NB4 (cell line): ENCODE results near the gene MUC5B.

ENCODE experiments used
- DNase-seq: peaks from one replicate; pipeline ENCODE4 v3.0.0; 2010; ENCODE audit warnings: low read depth
- H3K4me3 ChIP-seq: one replicate; pipeline ENCODE4 v1.5.1; 2011; ENCODE audit warnings: mild to moderate bottlenecking, low read depth, low read length, moderate library complexity
- MYC ChIP-seq: IDR thresholded peaks from 2 replicates; pipeline ENCODE4 v1.6.1; 2011; ENCODE audit warnings: low read depth, low read length
- POLR2A ChIP-seq: IDR thresholded peaks from 2 replicates; pipeline ENCODE4 v1.6.1; 2011; ENCODE audit warnings: mild to moderate bottlenecking; ENCODE audit not compliant: insufficient read length; ENCODE audit errors: extremely low read depth
- TF ChIP-seq, protein P1 (sequence below): IDR thresholded peaks from 2 replicates; pipeline ENCODE4 v1.6.1; 2011; ENCODE audit warnings: low read depth, low read length
- TF ChIP-seq, protein P2 (sequence below): IDR thresholded peaks from one replicate; pipeline ENCODE4 v1.5.1; 2012; ENCODE audit warnings: low read depth, low read length

The MUC5B gene

DNA sequence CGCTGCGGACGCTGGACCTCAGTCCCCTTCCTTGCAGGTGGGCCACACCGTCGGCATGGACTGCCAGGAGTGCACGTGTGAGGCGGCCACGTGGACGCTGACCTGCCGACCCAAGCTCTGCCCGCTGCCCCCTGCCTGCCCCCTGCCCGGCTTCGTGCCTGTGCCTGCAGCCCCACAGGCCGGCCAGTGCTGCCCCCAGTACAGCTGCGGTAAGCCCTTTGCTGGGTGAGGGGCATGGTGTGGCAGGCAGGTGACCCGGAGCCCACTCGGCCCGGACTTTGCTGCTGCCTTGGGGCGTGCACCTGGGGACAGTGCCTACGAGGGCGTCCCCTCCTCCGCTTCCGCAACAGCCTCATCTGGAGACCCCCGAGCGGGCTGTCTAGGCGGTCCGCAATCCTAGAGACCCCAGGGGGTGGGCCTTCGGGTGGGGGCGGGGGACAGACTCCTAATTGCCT is 25.4 kb upstream of the MUC5B start:
- TF ChIP-seq, protein P1, sequence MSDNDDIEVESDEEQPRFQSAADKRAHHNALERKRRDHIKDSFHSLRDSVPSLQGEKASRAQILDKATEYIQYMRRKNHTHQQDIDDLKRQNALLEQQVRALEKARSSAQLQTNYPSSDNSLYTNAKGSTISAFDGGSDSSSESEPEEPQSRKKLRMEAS = no peak
- no peak for TF ChIP-seq MYC
- TF ChIP-seq, protein P2, sequence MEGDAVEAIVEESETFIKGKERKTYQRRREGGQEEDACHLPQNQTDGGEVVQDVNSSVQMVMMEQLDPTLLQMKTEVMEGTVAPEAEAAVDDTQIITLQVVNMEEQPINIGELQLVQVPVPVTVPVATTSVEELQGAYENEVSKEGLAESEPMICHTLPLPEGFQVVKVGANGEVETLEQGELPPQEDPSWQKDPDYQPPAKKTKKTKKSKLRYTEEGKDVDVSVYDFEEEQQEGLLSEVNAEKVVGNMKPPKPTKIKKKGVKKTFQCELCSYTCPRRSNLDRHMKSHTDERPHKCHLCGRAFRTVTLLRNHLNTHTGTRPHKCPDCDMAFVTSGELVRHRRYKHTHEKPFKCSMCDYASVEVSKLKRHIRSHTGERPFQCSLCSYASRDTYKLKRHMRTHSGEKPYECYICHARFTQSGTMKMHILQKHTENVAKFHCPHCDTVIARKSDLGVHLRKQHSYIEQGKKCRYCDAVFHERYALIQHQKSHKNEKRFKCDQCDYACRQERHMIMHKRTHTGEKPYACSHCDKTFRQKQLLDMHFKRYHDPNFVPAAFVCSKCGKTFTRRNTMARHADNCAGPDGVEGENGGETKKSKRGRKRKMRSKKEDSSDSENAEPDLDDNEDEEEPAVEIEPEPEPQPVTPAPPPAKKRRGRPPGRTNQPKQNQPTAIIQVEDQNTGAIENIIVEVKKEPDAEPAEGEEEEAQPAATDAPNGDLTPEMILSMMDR = no peak
- no peak for TF ChIP-seq POLR2A
- H3K4me3 ChIP-seq = no peak overlapping the region
- DNase-seq = no peak

DNA sequence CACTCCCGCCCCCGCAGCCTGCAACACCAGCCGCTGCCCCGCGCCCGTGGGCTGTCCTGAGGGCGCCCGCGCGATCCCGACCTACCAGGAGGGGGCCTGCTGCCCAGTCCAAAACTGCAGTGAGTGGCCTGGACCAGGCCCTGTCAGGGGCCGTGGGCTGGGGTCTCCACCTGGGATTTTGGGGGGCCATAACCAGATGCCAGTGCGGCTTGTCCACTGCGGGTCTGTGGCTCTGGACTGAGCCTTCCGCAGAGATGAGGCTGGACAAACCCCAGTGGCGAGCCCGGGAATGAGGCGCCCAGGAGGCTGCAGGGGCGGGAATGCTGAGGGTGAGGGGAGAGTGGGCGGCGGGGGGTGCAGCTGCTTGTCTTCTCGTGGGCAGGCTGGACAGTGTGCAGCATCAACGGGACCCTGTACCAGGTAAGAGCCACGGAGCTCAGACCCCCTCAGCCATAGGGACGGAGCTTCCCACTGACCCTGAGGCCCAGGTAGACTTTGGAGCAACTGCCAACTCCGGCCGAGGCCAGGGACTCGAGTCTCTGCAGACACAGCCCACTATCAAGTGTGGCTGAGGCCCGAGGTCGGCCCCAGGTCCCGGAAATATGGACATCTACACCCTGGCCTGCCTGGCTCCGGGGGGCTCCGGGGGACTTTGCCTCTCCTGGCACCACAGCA is 24.8 kb upstream of the MUC5B start:
- no peak for DNase-seq
- no peak for TF ChIP-seq MYC
- TF ChIP-seq, protein P1 = no peak
- TF ChIP-seq, protein P2 = no peak
- no peak overlapping the region for H3K4me3 ChIP-seq

DNA sequence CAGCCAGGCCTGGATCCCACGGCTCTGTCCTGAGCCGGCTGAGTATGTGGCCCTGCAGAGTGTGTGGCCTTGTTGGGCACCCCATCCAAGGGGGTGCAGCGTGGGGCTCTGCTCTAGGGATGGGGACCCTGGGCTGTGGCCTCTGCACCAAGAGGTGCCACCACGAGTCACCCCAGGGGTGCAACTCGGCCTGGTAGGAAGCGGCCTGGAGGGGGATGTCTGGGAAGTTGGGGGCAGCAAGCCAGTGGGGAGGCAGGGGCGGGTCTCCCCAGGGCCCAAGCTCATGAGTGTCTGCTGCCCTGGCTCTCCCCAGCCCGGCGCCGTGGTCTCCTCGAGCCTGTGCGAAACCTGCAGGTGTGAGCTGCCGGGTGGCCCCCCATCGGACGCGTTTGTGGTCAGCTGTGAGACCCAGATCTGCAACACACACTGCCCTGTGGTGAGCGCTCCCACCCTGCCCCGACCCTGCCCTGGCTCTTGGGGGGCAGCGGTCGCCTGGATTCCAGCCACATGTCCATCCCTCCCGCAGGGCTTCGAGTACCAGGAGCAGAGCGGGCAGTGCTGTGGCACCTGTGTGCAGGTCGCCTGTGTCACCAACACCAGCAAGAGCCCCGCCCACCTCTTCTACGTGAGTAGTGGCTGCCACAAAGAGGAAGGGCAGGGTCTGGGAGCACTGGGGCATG is 24.2 kb upstream of the MUC5B start:
- DNase-seq = no peak
- TF ChIP-seq, protein P1 = no peak
- no peak for TF ChIP-seq MYC
- TF ChIP-seq POLR2A = no peak
- TF ChIP-seq, protein P2 = no peak
- H3K4me3 ChIP-seq = no peak overlapping the region

DNA sequence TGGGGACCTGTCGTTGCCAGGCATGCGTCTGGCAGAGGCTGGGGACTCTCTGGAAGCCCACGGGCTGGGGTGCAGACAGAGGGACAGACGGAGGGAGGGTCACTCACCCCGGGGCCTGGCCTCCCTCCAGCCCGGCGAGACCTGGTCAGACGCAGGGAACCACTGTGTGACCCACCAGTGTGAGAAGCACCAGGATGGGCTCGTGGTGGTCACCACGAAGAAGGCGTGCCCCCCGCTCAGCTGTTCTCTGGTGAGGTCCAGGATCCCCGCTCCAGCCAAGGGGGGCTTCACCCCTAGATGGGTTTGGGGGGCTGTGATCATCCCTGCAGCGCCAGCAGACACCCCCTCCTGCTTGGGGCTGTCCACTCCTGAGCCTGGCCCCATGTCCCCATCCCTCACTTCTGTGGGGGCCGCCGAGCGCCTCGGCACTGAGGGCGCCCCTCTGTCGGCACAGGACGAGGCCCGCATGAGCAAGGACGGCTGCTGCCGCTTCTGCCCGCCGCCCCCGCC is 23.6 kb upstream of the MUC5B start:
- no peak overlapping the region for H3K4me3 ChIP-seq
- no peak for DNase-seq
- TF ChIP-seq, protein P2 = no peak
- TF ChIP-seq MYC = no peak
- no peak for TF ChIP-seq POLR2A
- TF ChIP-seq, protein P1 = no peak

DNA sequence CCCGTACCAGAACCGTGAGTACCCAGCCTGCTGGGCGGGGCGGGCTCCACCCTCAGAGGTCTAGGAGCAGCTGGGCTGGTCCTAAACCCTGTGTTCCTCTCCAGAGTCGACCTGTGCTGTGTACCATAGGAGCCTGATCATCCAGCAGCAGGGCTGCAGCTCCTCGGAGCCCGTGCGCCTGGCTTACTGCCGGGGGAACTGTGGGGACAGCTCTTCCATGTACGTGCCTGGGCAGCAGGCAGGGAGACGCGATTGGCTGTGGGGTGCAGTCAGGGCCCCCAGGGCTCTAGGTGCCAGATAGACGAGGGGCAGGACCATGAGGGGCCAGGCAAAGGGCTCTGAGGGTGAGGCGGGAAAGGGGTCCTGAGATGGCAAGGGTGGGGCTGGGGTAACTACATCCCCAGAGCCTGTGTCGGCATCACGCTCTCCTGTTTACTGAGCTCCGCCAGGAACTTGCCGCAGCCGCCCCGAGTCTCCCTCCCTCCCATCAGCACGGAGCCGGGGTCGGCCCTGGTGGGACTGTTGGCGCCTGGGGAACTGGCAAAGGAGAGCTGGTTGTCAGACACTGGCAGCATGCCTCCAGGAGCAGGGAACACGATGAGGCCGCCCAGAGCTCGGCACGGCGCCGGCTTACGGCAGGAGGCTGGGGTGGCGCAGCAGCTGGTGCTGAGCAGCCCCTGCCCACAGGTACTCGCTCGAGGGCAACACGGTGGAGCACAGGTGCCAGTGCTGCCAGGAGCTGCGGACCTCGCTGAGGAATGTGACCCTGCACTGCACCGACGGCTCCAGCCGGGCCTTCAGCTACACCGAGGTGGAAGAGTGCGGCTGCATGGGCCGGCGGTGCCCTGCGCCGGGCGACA is 22.9 kb upstream of the MUC5B start:
- TF ChIP-seq, protein P2 = no peak
- TF ChIP-seq MYC (no peak), POLR2A (no peak)
- TF ChIP-seq, protein P1 = no peak
- H3K4me3 ChIP-seq = no peak overlapping the region
- no peak for DNase-seq
